AG09309 (cell line): ENCODE data around the gene DHCR24.
A peak's percentile ranks its signal among the peaks of the same experiment; 100 is the strongest.

Source experiments
- DNase-seq: peaks from one replicate; pipeline ENCODE4 v3.0.0-alpha.2; 2010; ENCODE audit warnings: low read depth
- H3K4me3 ChIP-seq: 2 replicates; pipeline ENCODE4 v1.5.1; 2011; ENCODE audit warnings: mild to moderate bottlenecking, low read depth, low read length, moderate library complexity; ENCODE audit not compliant: control insufficient read depth
- TF ChIP-seq, protein P1 (sequence below): IDR thresholded peaks from 2 replicates; pipeline ENCODE4 v1.5.1; 2011; ENCODE audit warnings: mild to moderate bottlenecking, low read depth, low read length, inconsistent platforms; ENCODE audit not compliant: insufficient read depth, control insufficient read depth; ENCODE audit errors: missing control alignments

The DHCR24 gene

DNA sequence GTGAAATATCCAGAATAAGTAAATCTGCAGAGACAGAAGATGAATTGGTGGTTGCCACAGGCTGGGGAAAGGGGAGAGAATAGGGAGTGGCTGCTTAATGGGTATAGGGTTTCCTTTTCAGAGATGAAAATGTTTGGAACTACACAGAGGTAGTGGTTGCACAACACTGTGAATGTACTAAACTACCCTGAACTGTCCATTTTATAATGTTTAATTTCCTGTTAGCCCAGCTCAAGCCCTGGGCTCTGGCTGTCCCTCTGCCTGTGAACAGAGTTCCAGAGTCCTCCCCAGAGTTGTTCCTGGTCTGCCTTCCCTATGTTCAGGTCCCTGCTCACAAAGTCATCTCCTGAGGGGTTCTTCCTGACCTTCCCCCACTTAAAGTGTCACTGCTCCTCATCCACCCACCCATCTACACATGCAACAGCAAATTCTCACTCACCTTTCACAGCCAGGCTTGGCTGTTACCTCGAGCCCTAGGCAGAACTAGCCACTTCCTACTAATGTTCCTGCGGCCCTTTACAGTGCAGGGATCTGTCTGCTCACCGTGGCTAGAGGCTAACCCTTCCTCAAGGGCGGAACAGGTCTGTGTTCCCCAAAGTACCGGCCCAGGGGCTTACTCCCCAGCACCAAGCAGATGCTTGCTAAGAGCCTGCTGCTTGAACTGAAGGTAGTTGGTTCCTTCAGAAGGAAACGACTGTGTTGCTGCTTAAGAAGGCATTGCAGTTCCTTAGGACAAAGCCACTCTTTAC is 22.4 kb downstream of the DHCR24 start:
- TF ChIP-seq, protein P1, sequence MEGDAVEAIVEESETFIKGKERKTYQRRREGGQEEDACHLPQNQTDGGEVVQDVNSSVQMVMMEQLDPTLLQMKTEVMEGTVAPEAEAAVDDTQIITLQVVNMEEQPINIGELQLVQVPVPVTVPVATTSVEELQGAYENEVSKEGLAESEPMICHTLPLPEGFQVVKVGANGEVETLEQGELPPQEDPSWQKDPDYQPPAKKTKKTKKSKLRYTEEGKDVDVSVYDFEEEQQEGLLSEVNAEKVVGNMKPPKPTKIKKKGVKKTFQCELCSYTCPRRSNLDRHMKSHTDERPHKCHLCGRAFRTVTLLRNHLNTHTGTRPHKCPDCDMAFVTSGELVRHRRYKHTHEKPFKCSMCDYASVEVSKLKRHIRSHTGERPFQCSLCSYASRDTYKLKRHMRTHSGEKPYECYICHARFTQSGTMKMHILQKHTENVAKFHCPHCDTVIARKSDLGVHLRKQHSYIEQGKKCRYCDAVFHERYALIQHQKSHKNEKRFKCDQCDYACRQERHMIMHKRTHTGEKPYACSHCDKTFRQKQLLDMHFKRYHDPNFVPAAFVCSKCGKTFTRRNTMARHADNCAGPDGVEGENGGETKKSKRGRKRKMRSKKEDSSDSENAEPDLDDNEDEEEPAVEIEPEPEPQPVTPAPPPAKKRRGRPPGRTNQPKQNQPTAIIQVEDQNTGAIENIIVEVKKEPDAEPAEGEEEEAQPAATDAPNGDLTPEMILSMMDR = no peak
- no peak for DNase-seq

DNA sequence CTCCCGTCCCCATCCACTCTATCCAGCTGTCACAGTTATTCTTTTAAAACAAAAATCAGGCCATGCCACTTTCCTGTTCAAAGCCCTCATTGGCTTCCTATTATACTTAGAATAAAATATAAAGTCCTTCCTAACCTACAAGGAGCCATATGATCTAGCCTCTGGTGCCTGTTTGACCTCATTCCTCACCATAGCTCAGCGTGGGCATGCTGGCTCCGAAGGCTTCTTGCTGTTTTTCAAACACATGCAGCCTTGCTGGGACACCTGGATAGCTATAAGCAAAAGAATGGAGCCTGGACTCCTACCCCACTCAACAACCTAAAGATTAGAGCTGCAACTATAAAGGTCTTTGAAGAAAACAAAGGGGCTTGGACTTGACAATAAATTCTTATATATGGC is 23.7 kb downstream of the DHCR24 start:
- TF ChIP-seq, protein P1 = no peak
- H3K4me3 ChIP-seq = no peak overlapping the region
- DNase-seq = no peak

More for the DNA sequence above, 22.4 kb downstream of the DHCR24 start:
- no peak overlapping the region for H3K4me3 ChIP-seq

DNA sequence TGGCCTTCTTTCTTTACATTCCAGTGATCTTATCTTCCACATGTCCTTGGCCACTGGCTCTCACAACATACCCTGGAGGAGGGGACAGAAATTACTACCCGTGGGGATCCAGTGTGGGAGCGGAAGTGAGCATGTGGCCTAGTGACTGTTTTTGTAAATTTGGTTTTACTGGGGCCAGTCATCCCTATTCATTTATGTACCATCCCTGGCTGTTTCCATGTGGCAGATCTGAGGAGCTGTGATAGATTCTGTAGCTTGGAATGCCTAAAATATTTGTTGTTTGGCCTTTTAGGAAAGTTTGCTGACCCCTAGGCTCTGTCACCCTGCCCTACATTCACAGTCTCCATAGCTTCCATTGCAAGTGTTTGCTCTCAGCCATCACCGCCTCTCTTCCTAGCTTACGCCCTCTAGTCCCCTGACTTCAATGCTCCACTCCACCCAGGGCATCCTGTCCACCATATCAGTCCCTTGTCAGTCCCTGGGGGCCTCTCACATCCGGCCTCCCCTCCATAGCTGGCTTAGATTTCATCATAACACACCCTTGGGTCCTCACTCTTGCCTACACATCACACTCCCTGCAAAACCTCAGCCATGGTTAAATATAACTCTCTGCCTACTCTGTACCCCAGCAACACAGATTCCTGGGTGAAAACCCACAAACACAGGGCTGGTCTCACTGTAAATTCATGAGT is 25.8 kb downstream of the DHCR24 start:
- TF ChIP-seq, protein P1 = no peak
- DNase-seq = no peak
- no peak overlapping the region for H3K4me3 ChIP-seq

DNA sequence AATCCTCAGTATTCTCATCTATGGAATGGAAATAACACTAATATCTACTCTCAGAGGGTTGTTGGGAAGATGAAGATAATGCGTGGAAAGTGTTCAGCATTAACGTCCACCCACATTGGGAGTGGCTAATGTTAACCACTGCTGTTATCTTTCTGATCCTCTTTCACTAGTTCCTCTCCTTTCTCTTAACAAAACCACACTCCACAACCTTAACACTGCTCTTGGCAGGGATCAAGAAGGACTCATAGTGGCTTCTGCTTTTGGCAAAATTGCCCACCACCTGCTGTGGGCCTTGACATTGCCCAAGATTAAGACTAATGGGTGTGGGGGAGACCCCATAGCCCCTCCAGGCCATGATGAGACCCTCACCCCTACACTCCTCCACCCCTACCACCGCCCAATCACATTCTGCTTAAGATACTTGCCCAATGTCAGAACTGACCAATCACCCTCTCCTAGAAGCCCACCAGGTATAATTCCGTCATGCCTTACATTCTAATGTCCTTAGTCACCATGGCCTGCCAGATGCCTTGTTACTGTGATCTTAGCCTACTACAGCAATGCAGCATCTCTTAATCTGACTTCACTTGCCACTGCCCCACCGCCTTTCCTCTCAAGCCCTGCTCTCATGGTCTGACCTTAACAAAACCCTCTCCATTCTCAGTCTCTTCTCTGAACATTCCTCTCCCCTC is 27.1 kb downstream of the DHCR24 start:
- TF ChIP-seq, protein P1 = no peak
- no peak overlapping the region for H3K4me3 ChIP-seq
- no peak for DNase-seq

DNA sequence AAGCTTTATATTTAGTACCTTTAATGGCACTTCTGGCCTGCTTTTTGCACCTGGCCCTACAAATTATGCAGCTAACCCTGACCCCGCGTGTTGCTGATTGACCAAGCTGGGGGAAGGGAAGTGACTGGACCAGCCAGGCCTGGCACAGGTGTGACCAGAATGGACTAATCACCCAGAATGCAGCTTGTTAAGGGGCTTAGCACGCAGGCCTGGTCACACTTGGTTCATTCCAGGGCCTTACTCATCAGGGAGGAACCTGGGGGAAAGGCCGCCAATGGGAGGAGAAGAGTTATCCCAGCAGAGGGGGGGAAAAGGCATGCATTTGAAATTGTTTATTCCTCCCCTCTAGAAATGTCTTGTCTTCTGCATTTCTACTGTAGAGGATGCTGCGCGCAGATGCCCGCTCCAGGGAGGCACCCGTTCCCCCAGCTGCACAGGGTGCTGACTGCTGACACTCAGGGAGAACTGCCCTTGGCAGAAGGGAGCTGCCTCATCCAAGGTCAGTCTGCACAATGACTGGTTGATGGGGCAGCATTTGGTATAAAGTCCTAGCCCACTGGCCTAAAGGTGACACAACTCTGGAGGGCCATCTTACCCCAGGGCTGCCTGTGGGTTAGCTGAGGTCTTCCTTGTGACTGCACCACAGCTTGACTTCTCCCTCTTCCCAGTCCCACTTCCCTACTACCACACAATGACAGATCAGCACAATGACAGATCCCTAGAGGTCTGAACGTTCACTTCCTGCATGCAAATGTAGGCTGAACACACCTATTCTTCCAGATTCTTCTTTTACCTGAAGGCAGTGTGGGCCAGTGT is 29.0 kb downstream of the DHCR24 start:
- peak; percentile 38 for DNase-seq

More for the DNA sequence above, 29.0 kb downstream of the DHCR24 start:
- no peak overlapping the region for H3K4me3 ChIP-seq
- TF ChIP-seq, protein P1 = no peak
